ENCODE data around the gene MAMSTR.

Gene MAMSTR

GRCh38 chr19:48751845-48752495, 32.4 kb upstream of the MAMSTR start:
- Mint-ChIP-seq H3K36me3 (ENCODE audit: low read depth) (no peaks in the 10 kb centered on the region), H3K4me1 (ENCODE audit: low read depth) (peaks cover 15% of the 10 kb centered on the region), H3K27me3 (peaks cover 31% of the 10 kb centered on the region), H3K27ac (peak overlapping the region; percentile 26), H3K9me3 (no peaks in the 10 kb centered on the region), H3K4me3 (peak overlapping the region; percentile 64)
- no peak for DNase-seq

GRCh38 chr19:48750771-48751504, 31.4 kb upstream of the MAMSTR start:
- H3K9me3 Mint-ChIP-seq = no peaks in the 10 kb centered on the region
- peaks cover 18% of the 10 kb centered on the region for H3K4me1 Mint-ChIP-seq (ENCODE audit: low read depth)
- H3K27ac Mint-ChIP-seq = no peak overlapping the region
- DNase-seq = no peak
- no peaks in the 10 kb centered on the region for H3K36me3 Mint-ChIP-seq (ENCODE audit: low read depth)
- peaks cover 36% of the 10 kb centered on the region for H3K27me3 Mint-ChIP-seq
- no peak overlapping the region for H3K4me3 Mint-ChIP-seq

- H3K4me3 Mint-ChIP-seq = no peak overlapping the region
- H3K4me1 Mint-ChIP-seq (ENCODE audit: low read depth) = peaks cover 21% of the 10 kb centered on the region
- H3K9me3 Mint-ChIP-seq = no peaks in the 10 kb centered on the region
- H3K27ac Mint-ChIP-seq = no peak overlapping the region
- no peaks in the 10 kb centered on the region for H3K36me3 Mint-ChIP-seq (ENCODE audit: low read depth)
- peaks cover 41% of the 10 kb centered on the region for H3K27me3 Mint-ChIP-seq
- DNase-seq = no peak
Observed at GRCh38 chr19:48750351-48750750, 30.8 kb upstream of the MAMSTR start.

DNA sequence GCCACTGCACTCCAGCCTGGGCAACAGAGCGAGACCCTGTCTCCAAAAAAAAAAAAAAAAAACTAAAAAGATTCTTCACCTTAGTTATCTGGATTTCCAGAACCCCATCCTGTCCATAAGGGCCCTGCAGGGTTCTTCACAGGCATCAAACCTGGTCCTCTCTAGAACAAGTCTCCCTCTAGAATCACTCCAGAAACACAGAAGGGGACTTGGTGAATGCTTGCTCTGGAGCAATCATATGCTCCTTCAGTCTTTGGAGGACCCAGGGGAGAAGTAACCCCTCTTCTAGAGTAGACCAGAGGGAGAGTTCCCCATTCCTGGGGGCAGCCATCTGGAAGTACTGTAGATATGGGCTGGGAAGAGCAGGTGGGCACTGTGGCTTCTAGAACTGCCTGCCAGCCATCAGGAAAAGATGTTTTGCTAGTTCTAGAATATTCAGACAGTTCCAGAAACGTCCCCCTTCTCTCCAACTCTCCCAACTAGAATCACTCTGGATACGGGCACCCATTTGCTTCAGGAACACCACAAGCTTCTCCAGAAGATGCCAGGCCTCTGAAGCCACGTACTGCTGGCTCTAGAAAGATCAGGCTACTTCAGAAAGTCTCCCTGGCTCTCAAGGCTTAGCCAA, 30.2 kb upstream of the MAMSTR start:
- no peak for DNase-seq
- H3K4me1 Mint-ChIP-seq (ENCODE audit: low read depth) = peaks cover 21% of the 10 kb centered on the region
- peaks cover 40% of the 10 kb centered on the region for H3K27me3 Mint-ChIP-seq
- no peaks in the 10 kb centered on the region for H3K9me3 Mint-ChIP-seq
- no peak overlapping the region for H3K27ac Mint-ChIP-seq
- H3K36me3 Mint-ChIP-seq (ENCODE audit: low read depth) = no peaks in the 10 kb centered on the region
- H3K4me3 Mint-ChIP-seq = no peak overlapping the region

DNA sequence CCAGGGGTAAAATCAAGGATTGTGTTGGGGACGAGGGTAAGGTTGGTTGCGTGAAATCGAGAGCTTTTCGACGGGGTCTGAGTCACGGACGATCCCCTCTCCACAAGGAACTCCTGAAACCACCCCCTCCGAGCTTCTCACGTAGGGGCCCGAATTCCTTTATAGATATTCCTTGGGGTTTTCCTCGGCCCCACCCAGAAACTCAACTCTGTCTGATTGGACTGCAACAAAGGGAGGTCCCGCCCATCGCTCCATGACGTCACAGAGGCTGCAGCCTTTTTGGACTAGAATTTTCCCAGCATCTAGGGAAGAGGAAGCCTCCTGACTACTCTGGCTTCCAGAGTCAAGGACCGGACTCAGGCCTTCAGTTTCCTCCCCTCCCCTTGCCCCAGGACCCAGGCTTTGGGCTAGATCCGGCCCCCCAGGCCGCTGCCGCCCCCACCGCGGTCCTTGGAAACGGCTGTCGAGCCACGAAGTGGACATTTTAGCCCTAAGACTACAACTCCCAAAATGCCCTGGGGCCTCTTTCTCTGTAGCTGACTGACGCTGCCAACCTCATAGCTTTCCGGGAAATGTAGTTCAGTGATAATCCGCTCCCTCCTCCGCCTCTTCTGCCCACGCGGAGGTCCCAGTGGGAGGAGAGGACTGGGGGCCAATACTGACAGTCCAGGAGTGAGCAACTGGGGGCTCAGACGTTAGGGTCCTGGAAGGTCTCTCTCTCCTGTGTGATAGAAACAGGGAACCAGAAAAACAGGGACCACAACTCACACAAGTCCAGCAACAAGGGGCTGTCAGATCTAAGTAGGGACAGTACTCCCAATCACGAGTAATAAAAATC, 27.4 kb upstream of the MAMSTR start, which contains the start of gene IZUMO1:
TSS of gene IZUMO1 (minus strand) at position 172 of the 838 bp plus-strand sequence. CDS start 1,050 bp downstream, outside the sequence.
- Mint-ChIP-seq H3K36me3 (ENCODE audit: low read depth) (no peaks in the 10 kb centered on the region), H3K9me3 (no peaks in the 10 kb centered on the region)

DNA sequence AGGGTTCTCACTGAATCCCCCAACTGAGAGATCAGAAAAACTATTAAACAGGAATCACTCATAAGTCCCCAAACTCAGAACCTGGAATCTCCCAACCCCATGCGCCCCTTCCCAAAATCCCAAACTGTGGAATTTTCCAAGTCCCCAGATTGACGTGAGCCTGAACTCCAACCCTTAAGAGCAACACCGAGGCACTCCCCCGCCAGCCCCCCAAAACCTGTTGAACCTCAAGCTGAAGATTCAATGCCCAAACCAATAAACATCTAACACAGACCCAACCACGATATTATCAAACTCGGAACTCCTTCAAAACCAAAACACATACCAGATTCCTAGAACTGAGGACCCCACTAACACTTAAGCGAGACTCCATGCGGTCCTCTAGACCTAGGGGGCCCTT, 26.6 kb upstream of the MAMSTR start:
- Mint-ChIP-seq H3K4me1 (ENCODE audit: low read depth) (peaks cover 11% of the 10 kb centered on the region), H3K36me3 (ENCODE audit: low read depth) (no peaks in the 10 kb centered on the region), H3K4me3 (no peak overlapping the region), H3K9me3 (no peaks in the 10 kb centered on the region), H3K27me3 (peaks cover 24% of the 10 kb centered on the region), H3K27ac (no peak overlapping the region)
- no peak for DNase-seq

More for the DNA sequence above, 27.4 kb upstream of the MAMSTR start, which contains the start of gene IZUMO1:
- peaks cover 25% of the 10 kb centered on the region for H3K27me3 Mint-ChIP-seq
- DNase-seq = peak; percentile 62
- H3K4me3 Mint-ChIP-seq = peak within 1 kb of the TSS; percentile 38
- peaks cover 8% of the 10 kb centered on the region for H3K4me1 Mint-ChIP-seq (ENCODE audit: low read depth)
- peak within 1 kb of the TSS; percentile 69 for H3K27ac Mint-ChIP-seq

DNA sequence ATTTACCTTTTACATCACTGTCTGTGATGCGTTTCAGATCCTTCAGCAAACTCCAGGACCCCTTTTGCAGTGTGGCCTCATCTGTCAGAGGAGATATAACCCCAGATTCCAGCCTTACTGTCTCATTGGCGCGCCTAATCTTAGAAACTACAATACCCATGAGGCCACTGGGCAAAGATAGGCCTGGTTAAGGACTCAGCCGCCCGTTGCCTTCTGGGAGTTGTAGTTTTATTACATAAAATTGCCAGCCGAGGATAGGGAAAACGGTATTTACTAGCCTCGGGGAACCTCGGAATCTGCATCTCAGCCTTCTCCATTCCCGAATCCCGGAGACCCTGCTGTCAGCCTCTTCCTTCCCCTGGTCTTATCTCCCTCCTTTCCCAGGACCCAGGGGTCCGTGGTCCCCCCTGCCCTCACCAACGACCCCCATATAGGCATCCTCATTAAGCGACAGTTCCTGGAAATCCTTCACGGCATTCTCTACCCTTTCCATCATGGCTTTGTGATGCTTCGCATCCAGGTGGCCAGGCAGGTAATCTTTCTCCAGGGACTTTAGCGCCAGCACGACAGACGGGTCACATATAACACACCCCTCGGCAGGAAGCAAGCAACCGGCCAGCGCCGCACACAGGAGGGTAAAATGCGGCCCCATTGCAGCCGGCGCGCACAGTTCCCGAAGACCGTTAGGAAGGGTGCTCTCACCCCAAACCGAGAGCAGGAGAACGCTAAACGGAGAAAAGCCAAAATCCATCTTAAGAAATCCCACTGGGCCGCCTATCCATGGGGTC, 25.9 kb upstream of the MAMSTR start:
- H3K4me1 Mint-ChIP-seq (ENCODE audit: low read depth) = peaks cover 11% of the 10 kb centered on the region
- DNase-seq = no peak
- H3K36me3 Mint-ChIP-seq (ENCODE audit: low read depth) = no peaks in the 10 kb centered on the region
- no peak overlapping the region for H3K27ac Mint-ChIP-seq
- H3K4me3 Mint-ChIP-seq = no peak overlapping the region
- H3K9me3 Mint-ChIP-seq = no peaks in the 10 kb centered on the region
- peaks cover 27% of the 10 kb centered on the region for H3K27me3 Mint-ChIP-seq

DNA sequence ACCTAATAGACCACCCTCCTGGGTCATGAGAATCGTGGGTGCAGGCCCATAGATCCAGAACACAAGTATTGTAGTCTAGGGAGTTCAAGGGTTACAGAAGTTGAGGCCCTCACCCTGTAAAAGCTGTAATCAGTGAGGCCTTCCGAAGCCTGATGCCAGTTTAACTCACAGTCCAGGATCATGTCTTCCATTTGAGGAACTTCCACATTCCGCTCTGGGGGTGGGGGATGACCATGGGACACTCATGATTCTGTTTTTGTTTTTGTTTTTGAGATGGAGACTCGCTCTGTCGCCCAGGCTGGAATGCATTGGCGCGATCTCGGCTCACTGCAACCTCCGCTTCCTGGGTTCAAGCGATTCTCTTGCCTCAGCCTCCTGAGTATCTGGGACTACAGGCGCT, 22.6 kb upstream of the MAMSTR start:
- H3K27me3 Mint-ChIP-seq = peaks cover 34% of the 10 kb centered on the region
- H3K9me3 Mint-ChIP-seq = no peaks in the 10 kb centered on the region
- no peak overlapping the region for H3K4me3 Mint-ChIP-seq
- no peak for DNase-seq
- no peak overlapping the region for H3K27ac Mint-ChIP-seq
- no peaks in the 10 kb centered on the region for H3K36me3 Mint-ChIP-seq (ENCODE audit: low read depth)
- H3K4me1 Mint-ChIP-seq (ENCODE audit: low read depth) = peaks cover 16% of the 10 kb centered on the region

- H3K4me3 Mint-ChIP-seq = no peak overlapping the region
- H3K27ac Mint-ChIP-seq = no peak overlapping the region
- H3K36me3 Mint-ChIP-seq (ENCODE audit: low read depth) = no peaks in the 10 kb centered on the region
- peaks cover 16% of the 10 kb centered on the region for H3K4me1 Mint-ChIP-seq (ENCODE audit: low read depth)
- H3K9me3 Mint-ChIP-seq = no peaks in the 10 kb centered on the region
- DNase-seq = peak; percentile 67
- H3K27me3 Mint-ChIP-seq = peaks cover 31% of the 10 kb centered on the region
Observed at GRCh38 chr19:48741129-48741999, 21.8 kb upstream of the MAMSTR start.

DNA sequence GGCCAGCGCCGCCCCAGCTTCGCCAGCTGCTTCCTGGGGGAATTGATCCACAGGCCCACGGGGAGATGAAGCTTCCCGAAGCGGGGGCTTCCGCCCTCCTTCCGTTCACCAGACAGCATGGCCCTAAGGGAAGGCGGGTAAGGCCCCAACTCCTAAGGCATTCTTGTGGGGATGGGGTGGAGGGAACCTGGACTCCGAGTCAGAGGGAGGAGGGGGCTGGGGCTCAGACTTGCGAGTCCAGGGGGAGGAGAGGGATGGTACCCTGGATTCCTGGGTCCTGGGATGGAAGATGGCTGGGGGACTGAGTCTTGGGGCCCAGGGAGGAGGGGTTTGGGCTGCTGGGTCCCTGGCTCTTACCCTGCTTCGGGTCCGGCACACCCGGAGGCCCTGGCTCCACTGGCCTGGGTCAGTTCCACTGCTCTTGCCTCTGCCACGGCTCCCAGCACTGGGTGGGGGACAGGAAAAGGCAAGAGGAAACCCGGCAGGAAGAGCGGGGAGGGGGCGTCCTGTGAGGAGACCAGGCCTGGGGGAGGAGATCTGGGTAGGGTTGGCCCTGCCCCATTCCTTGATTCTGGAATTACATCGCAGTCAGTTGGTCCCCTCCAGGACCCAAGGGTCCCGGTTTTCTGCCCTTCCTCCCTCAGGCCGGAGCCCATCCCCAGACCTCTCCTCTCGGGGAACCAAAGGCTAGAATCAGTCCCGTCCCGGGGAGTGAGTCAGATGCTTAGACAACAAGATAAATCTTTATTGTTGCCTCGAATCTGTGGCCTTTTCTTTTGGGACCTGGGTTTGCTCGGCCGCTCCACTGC, 20.8 kb upstream of the MAMSTR start, which contains the start of gene RASIP1:
TSS of gene RASIP1 (minus strand) at position 447 of the 809 bp plus-strand sequence. CDS start at position 119, 328 bp downstream.
- H3K36me3 Mint-ChIP-seq (ENCODE audit: low read depth) = no peaks in the 10 kb centered on the region
- H3K4me3 Mint-ChIP-seq = peak within 1 kb of the TSS; percentile 12
- no peak within 1 kb of the TSS for H3K27ac Mint-ChIP-seq
- H3K9me3 Mint-ChIP-seq = no peaks in the 10 kb centered on the region
- DNase-seq = no peak
- H3K4me1 Mint-ChIP-seq (ENCODE audit: low read depth) = peaks cover 10% of the 10 kb centered on the region
- peaks cover 21% of the 10 kb centered on the region for H3K27me3 Mint-ChIP-seq

DNA sequence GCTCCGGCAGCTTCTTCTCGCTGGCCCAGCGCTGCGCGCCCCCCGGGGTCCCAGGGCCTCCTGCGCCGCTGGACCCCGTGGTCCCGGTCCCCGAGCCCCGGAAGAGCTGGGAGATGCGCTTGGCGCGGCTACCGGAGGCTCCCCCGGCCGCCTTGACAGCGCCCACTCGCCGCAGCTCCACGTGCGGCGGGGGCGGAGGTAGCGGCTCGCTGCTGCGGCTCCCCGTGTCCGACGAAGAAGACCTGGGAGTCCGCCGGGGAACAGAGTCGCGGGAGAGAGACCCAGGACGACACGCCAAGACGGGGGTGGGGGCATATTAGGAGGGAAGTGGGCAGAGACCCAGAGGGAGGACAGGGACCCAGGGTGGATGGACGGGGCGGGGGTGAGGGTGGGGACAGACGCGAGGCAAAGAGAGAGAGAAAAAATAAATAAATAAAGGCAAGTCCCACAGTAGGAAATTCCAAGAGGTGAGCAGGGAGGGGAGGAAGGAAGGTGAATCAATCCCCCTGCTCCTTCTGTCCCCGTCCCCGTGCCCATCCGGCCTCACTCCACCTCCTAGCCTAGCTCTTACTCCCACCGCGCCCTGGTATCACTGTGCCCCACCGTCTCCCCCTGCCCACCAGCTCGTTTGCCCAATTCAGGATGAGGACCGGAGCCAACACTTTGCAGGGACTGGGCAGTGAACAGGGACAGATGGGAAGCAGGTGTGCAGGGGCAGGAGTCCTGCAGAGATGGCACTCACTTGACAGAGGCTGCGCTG, 20.1 kb upstream of the MAMSTR start:
- no peak overlapping the region for H3K27ac Mint-ChIP-seq
- DNase-seq = no peak
- no peaks in the 10 kb centered on the region for H3K36me3 Mint-ChIP-seq (ENCODE audit: low read depth)
- H3K27me3 Mint-ChIP-seq = peaks cover 20% of the 10 kb centered on the region
- peak overlapping the region; percentile 12 for H3K4me3 Mint-ChIP-seq
- no peaks in the 10 kb centered on the region for H3K9me3 Mint-ChIP-seq
- H3K4me1 Mint-ChIP-seq (ENCODE audit: low read depth) = peaks cover 10% of the 10 kb centered on the region

All from activated T-cell treated with anti-CD3 and anti-CD28 coated beads, Interleukin-2, amount 50 U/mL, for 24 hours (primary cell).